Stimulated activated naive CD8-positive, alpha-beta T cell treated with anti-CD3 and anti-CD28 coated beads, Interleukin-15, Interleukin-2, amounts not matched to agents 100 U/mL and 50 U/mL, for 24 hours (primary cell): Measurements from ENCODE around the gene SQSTM1.
A peak's percentile ranks its signal among the peaks of the same experiment; 100 is the strongest.

ENCODE experiments used
- ATAC-seq: fragments of 150-1000 bp; cut with Tn5 transposase; one replicate; pipeline ENCODE4 v1.10.0; 2021
- DNase-seq: peaks from one replicate; pipeline ENCODE4 v3.0.0; 2021

The SQSTM1 gene

DNA sequence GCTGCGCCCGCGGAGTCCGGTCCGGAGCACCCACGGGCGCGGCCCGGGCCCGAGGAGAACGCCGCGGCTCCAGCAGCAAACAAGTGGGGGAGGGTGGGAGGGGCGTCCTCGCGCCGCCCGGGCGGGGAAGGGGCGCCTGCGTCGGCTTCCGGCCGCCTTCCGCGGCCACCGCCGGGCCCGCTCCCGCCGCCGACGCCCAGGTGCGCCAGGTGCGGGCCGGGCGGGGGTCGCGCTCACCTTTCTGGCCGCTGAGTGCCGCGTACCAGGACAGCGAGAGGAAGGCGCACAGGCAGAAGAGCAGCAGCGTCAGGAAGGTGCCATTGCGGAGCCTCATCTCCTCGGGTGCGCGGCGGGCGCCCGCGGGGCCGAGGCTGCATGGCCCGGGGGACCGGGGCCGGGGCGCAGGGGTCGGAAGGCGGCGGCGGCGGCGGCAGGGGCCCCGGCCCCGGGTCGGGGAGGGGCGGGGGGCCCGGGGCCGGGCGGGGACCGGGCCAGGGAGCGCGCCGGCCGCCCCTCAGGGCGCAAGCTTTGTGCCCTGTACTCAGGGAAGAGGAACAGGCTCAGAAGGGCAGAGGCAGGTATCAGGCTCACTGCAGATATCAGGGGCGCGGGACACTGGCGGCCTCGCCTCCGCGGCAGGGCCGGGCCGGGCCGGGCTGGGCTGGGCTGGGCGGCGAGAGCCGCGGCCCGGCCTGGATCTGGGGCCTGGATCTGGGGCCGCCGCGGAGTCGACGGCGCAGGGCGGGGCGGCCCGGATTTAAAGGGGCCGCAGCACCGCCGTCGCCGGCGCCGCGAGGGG, 14.3 kb upstream of the SQSTM1 start, which contains the start of gene MGAT4B:
Gene MGAT4B (minus strand): TSS at position 617 of the 799 bp plus-strand sequence. CDS start 283 bp downstream, at position 334.
- DNase-seq, result peak; percentile 76
- peak; percentile 70 for ATAC-seq

DNA sequence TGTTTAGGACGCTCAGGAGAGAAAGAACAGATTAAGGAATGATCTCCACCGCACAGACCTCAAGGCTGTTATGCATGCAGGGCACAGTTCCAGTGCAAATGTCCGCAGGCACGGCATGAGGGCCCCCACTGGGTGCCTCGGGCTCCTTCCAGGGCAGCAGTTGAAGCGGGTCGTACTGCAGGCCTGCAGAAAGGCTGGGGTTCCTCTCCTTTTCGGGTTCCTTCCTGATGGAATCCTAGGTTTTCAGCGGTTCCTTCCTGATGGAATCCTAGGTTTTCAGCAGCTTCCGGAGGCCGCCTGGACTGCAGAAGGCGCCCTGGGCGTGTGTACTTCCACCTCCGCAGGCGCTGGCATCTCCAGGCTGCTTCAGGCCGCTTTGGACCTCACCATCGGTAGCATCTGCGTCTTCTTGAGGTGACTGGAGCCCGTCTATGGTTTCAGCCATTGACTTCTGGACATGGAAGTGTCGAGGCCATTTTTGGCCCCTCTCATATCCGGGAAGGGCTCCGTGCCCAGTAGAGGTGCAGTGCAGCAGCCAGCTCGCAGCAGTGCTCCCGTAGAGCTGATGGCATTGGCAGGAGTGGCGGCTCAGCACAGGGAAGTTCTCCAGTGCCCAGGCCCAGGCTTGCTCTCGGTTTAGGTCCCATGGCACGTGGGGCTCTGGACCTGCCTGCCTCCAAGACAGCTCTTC, 8.4 kb upstream of the SQSTM1 start:
- DNase-seq, result no peak
- no peak for ATAC-seq

DNA sequence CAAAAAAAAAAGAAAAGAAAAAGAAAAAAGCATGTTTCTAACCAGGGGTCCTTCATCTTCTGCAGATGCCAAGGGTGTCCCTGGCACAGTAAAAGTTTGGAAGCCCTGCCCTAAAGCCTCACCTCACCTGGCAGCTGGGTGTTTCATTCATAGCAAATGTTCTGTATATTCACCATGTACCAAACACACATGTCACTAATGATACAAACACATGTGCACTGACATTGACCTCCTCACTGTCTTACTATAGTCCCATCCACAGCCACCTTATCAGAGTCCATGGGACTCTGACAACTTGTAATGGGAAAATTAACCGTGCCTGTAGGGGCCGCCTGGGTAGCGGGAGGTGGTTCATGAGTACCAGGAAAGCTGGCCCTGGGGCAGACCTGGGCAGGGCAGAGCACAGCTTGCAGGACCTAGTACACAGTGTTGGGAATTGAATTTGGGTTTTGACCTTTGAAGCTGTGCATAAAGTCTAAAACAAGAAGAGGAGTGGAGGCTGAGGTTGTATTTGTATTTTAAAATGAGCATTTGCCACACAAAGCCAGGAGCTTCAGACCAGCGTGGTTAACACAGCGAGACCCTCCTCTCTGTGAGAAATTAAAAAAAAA, 7.6 kb upstream of the SQSTM1 start:
- no peak for ATAC-seq
- no peak for DNase-seq

DNA sequence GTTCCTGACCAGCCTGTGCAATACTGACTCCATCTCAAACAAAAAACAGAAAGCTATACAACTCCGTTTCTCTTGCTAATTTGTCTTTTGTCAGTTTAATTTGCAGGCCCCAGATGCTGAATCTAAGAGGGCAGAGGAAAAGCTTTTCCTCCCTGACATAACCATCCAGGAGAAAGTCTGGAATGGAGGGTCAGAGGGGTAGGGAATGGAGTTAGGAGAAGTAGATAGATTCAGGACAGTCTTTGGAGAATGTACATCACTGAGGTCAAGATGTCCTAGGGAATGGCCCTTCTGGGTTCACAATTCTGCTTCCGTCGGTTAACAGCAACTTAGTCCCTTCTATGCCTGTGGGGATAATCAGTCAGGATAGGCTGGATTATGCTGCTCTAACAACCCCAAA, 6.6 kb upstream of the SQSTM1 start:
- DNase-seq, result no peak
- no peak for ATAC-seq

DNA sequence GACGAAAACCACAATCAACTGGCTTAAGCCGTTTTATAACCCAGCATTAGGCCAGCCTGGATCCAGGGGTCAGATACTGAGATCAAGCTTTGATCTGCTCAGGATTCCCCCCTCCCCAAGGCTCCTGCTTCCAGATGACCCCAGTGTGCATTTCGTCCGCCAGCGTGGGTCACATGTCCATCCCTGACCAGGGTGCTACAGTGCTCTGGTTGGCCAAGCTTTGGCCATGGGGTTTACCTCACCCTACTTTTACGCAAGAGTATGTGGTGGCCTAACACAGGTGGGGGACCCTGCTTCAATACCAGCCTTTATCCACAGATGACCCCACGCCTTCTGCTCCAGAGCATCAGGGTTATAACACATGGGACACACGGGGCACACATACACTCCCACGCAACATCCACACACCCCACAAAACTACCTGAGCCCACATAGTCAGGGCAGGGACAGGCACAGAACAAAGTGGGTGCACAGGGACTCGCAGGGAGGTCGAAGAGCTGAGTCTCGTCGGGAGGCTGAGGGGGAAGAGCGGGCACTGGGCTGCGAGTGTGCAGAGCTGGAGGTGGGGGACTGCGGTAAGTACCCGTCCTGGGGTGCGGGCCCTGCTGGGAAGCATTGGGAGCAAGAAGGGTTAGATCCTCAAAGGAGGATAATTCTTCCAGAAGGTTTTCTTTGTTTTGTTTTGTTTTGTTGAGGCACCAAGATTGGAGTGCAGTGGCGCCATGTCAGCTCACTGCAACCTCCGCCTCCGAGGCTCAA, 5.0 kb upstream of the SQSTM1 start:
- DNase-seq, result no peak
- no peak for ATAC-seq

DNA sequence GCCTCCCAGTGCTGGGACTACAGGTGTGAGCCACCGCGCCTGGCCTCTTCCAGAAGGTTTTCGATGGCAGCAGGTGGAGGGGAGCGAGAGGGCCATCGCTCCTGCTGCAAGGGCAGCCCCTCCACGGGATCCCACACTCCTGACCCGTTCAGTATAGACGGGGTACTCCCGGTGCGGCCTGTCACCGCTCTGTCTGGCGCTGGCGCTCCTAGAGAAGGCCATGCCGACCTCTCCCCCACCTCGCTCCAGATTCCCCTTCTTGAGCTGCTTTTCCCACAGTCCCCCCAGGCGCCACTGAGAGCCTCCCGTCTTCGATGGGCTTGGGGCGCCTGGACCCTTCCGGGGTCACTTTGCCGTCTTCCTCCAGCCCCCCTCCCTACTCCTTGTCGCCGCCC, 4.3 kb upstream of the SQSTM1 start:
- DNase-seq (no peak), ATAC-seq (no peak)

DNA sequence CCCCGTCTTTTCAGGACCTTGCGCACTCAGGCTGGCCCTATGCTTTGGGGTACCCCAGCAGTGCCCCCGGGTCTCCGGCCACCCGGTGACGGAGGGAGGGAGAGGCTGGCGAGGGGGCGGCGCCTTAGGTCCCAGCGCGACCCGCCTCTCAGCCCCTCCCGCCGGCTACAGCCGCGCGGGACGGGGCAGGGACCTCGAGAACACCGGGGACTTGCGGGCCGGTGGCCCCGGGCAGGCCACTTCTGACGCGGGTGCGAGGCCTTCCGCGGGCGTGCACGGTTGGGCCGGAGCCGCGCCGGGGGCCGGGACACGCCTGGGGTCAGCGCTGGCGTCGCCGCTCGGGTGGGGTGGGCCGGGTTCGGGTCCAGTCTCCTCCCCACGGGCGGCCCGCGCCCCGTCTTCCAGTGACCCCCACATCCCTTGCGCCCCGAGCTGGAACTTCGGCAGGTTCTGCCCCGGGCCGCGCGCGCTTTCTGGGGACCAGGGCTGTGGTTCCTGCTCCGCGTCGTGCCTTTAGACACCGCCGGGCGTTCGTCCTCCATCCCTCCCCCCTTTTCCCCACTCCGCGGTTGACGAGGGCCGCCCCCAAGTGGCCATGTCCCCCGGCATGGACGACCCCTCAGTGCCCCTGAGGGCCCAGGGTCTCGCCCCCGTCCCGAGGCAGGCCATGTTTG, 3.8 kb upstream of the SQSTM1 start:
- DNase-seq, result peak; percentile 36
- ATAC-seq, result no peak

DNA sequence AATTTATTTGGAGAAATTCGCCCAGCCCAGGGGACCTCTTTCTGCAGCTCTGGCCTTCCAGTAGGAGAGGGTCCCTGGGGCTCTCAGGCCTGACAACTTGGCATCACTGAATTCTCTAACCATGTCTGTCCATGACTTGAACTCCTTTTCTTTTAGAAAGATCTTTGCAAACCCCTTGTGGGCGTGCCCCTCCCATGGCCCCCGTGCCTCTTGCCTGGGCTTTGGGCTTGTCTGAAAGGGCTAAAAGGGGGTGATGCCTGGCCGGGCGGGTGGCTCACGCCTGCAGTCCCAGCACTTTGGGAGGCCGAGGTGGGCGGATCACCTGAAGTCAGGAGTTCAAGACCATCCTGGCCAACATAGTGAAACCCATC, 3.2 kb upstream of the SQSTM1 start:
- ATAC-seq, result no peak
- no peak for DNase-seq

DNA sequence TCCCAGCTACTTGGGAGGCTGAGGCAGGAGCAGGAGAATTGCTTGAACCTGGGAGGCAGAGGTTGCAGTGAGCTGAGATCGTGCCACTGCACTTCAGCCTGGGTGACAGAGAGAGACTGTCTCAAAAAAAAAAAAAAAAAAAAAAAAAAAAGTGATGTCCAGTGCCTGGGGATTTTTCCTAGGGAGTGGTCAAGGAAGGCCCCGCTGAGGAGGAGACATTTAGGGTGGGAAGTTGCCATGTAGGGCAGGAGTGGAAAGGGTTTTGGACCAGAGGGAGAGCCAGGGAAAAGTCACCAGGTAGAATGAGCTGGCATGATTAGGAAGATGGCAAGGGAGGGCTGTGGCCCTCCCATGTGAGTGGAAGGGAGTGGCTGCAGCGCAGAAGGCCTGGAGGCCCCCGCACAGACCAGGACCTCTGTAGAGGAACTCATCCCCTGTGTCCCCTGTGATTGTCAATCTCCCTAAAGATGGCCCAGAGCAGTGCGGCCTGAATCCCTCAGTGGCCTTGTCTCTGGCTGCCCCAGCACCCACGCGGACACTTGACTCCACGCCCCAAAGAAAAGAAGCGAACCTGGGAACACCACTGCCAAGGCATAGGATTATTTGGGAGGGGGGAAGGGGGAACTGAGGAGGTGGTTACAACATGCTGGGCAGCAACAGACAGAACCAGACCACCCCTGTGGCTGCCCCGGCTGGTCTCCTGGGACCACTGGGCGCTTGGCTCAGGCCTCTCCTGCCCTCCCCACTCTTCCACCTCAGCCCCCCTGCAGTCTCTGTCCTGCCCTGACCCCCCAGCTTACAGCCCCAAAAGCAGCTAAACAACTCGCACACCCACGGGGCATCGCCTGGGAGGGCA, 2.6 kb upstream of the SQSTM1 start:
- ATAC-seq (no peak), DNase-seq (no peak)

DNA sequence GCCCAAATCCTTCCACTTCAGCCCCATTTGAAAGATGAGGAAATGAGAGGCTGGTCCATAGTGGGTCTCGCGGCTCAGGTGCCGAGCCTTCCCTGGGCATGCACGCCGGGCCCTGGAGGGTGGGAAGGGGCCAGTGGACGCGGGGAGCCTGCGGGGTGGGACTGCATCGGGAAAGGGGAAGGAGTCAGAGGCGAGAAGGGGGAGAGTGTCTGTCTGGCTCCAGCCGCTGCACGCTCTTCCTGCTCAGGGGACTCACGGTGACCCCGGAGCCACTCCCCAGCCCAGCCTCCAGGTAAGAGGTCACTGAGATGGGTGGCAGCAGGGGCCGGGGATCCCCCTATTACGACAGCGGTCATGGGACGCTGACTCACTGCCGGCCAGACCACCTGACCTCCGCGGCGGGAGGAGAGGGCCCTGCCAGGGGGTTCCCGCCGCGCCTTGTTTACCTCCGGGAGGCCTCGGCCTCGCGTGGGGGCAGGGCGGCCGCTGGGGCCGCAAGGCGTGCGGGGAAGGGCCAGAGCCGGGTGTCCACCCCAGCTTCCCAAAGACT, 1.9 kb upstream of the SQSTM1 start:
- DNase-seq (peak; percentile 93), ATAC-seq (peak; percentile 70)

DNA sequence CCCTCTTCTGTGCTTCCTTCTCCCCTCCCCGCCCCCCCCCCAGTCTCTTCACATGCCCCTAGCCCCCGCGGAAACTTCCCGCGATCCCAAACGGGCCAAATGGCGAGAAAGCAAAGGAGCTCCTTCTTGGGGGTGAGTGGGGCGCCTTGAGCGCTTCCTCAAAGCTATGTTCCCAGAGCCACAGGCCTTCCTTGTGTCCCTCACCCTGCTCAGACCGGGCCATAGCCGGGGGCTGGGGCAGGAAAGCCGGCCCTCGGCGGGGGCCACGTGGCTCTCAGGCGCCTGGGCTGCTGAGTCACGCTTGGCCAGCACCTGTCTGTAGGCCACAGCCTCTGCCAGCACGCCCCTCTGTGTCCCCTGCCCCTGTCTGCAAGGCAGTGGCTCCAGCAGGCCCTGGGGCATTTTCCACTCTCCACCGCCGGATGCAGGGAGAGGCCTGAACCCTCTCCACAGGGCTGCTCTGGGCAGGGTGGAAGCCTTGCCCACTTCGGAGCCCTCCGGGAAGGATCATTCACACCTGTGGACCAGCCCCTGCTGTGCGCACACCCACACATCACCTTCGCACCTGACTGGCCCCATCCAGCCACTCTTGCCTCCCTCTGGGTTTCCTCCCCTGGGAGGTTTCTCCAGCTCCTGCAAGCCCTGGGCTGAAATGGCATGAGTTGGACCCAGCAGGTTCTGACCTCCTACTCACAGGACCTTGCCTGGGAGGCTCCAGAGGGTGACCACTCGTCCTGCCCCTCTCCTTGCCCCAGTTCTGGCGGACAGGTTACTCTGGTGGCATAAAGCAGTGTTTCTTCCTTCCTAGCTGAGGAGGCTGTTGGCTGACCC, 1.2 kb upstream of the SQSTM1 start:
- ATAC-seq, result peak; percentile 12
- peak; percentile 60 for DNase-seq

DNA sequence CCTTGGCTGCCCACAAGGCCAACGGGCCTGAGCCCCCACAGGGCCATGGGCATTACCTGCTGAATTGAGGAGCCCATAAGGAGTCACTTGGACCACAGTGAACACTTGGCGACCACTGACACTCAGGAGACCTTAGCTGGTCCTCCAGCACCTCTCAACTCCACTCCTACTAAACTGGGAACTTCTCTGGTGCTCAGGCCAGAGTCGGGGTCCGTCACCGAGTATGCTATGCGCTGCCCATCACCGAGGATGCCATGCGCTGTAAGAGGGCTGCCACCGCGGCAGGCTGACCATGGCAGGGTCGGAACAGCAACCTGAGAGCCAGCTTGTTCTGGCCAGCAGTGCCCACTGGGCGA, 600 bp upstream of the SQSTM1 start:
- peak; percentile 33 for DNase-seq
- ATAC-seq, result no peak

DNA sequence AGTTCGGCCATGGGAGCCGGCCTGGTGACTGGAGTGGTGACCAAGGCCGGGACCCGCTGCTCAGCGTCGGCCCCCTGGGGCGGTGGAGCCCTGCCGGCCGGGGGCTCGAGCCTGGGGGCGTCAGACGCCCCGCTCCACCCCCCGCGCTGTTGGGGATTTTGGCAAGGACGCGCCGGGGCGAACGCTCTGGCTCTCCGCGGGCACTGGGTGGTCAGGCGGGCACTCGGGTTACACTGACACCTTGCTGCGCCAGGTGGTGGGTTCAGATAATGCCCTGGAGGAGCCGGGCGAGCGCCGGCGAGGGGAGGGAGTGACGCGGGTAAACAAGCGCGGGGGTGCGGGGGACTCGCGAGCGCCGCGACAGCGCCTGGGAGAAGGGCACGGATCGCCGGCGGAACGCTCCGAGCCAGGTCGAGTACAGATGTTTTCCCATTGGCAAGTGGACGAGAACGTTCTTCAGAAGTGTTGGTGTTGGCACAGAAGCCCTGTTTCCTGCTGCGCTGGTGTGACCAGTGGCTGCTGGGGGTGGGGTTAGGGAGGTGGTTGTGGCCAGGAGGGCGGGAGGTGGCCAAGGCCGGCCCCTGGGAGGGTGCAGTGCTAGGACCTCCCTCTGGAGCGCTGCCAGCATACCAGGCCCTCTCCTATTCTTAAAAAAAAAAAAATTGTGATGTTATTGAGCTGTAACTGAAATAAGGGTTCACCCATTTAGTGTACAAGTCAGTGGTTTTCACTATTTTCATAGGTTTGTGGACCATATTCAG, 773 bp downstream of the SQSTM1 start:
- DNase-seq, result peak; percentile 90
- ATAC-seq, result peak; percentile 68

DNA sequence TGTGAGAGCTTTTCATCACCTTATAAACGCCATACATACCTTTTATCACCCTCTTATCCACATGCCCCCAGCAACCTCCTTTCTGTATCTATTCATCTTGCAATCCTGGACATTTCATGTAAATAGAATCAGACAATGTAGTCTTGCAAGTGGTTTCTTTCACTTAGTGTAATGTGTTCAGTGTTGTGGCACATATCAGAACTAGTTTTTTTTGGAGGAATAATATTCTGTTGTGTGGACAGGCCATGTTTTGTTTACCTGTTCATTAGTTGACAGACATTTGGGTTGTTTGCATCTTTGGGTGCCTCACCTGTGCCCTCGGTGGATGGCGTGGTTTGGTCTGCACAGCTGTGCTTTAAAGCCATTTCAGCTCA, 1.3 kb downstream of the SQSTM1 start:
- ATAC-seq (no peak), DNase-seq (no peak)

DNA sequence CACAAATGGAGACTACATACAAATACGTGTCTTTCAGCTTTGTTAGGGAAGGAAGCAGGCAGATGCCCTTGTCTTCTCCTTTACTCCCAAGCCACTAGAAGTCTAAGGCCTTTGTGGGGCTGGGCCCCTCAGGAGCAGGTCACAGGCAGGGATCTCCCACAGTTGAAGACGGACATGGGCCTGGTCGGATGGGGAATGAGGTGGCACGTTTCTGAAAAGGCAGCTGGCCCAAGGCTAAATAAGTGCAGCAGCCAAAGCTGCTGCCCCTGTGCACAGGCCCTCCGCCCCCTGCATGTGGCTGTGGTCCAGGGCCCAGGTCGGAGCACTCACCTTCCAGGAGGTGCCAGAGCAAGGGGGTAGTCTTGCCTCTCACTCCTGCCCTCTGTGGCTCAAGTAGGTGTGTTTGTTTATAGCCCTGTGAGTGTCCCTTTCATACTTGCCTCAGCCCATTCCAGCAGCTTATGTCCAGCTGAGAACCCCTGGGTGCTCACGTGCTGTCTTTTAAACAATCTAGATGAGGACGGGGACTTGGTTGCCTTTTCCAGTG, 1.8 kb downstream of the SQSTM1 start:
- ATAC-seq, result no peak
- DNase-seq, result no peak

DNA sequence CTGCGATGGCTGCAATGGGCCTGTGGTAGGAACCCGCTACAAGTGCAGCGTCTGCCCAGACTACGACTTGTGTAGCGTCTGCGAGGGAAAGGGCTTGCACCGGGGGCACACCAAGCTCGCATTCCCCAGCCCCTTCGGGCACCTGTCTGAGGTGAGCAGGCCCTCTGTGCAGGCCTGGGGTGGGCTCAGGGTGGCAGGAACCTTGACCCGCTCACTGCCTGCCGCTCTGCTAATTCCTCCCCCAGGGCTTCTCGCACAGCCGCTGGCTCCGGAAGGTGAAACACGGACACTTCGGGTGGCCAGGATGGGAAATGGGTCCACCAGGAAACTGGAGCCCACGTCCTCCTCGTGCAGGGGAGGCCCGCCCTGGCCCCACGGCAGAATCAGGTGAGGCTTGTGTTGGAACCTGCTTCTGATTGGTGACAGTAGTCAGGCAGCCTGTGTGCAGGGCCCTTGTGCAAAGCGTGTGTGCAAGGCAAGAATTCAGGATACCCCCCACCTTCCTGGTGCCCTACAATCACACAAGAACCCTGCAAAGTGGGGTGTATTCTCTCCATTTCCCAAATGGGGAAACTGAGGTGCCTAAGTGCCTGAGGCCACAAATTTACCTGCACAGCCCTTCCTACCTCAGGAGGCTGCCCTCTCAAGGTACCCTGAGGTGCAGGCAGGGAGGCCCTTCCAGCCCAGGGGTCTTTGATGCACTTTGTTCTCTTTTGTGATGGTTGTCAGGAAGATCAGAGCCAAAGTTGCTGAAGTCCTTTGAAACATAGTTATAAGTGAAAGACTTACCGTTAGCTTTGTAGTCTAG, 3.4 kb downstream of the SQSTM1 start:
- DNase-seq (no peak), ATAC-seq (no peak)

DNA sequence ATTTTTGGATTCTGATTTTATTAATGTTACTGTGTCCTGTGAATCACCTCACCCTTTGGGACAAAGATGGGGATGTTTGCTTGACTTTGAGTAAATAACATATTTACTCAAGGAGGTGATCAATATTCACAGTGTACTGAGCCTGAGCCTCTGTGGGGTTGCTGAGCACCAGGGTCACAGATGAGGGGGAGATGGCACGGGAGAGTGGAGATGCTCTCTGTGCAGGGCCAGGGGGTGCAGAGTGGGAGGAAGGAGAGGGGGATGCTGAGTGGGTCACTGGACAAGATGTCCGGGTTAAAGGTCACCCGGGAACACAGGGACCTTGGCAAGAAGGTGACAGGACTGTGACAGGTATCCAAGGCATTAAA, 4.0 kb downstream of the SQSTM1 start:
- no peak for ATAC-seq
- no peak for DNase-seq

DNA sequence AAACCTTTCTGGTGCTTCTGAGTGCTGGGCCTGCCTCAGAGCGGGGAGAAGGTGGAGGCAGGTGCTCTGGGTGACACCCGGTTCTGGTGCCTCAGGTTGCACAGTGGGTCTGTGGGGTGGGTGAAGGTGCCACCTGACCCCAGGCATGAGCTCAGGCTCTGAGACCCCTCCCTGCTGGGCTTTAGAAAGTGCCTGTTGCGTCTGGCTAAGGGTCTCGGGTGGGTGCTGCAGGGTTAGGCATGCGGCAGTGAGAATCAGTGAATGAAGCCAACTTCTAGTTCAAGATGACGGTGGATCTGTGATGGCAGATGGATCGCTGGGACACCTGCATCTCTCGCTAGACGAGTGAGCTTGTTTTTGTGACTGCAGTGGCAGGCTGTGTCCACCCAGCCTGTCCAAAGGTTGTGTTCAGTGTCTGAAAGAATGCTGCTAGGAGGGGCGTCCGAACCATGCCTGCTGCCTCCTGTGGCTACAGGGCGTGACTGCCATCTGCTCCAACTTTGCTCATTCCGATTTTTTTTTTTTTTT, 5.0 kb downstream of the SQSTM1 start:
- ATAC-seq (no peak), DNase-seq (no peak)
